Activated T-helper 9 cell treated with anti-CD3 and anti-CD28 coated beads, Interleukin-2, amount 50 U/mL, for 16 hours (primary cell): ENCODE measurements around the gene MRPL17.

Source experiments
- DNase-seq: peaks from one replicate; pipeline ENCODE4 v3.0.0-alpha.2; 2020; ENCODE audit warnings: low read depth

The MRPL17 gene

GRCh38 chr11:6654281-6655019, 28.7 kb downstream of the MRPL17 start:
- no peak for DNase-seq

- DNase-seq, result no peak
Measured at GRCh38 chr11:6653656-6654055, 29.5 kb downstream of the MRPL17 start.

- DNase-seq, result no peak
Measured at GRCh38 chr11:6653097-6653496, 30.0 kb downstream of the MRPL17 start.

- DNase-seq, result no peak
Measured at GRCh38 chr11:6652182-6652581, 31.0 kb downstream of the MRPL17 start.

GRCh38 chr11:6650980-6651379, 32.2 kb downstream of the MRPL17 start:
- DNase-seq, result no peak

- no peak for DNase-seq
Measured at GRCh38 chr11:6650104-6650503, 33.0 kb downstream of the MRPL17 start.

- no peak for DNase-seq
Measured at GRCh38 chr11:6648501-6648900, 34.6 kb downstream of the MRPL17 start.

GRCh38 chr11:6647836-6648235, 35.3 kb downstream of the MRPL17 start:
- no peak for DNase-seq

- DNase-seq, result no peak
Measured at GRCh38 chr11:6646918-6647679, 36.0 kb downstream of the MRPL17 start.

- DNase-seq, result no peak
Measured at GRCh38 chr11:6646576-6646917, 36.6 kb downstream of the MRPL17 start.

- no peak for DNase-seq
Measured at GRCh38 chr11:6646071-6646470, 37.1 kb downstream of the MRPL17 start.

GRCh38 chr11:6642957-6643356, 40.2 kb downstream of the MRPL17 start:
- DNase-seq, result no peak

- no peak for DNase-seq
Measured at GRCh38 chr11:6640985-6641701, 42.0 kb downstream of the MRPL17 start.

- DNase-seq, result no peak
Measured at GRCh38 chr11:6640036-6640984, 42.8 kb downstream of the MRPL17 start.

GRCh38 chr11:6638429-6638828, 44.7 kb downstream of the MRPL17 start:
- no peak for DNase-seq

- no peak for DNase-seq
Measured at GRCh38 chr11:6637871-6638270, 45.3 kb downstream of the MRPL17 start.

- no peak for DNase-seq
Measured at GRCh38 chr11:6636480-6636879, 46.7 kb downstream of the MRPL17 start.

- no peak for DNase-seq
Measured at GRCh38 chr11:6635082-6635932, 47.8 kb downstream of the MRPL17 start.

GRCh38 chr11:6634534-6634933, 48.6 kb downstream of the MRPL17 start:
- no peak for DNase-seq

- no peak for DNase-seq
Measured at GRCh38 chr11:6633422-6634408, 49.4 kb downstream of the MRPL17 start.
